Suprapubic skin (tissue), 4 donors: ENCODE results near the gene RNF19B. TPM values are rescaled to one million over a fixed set of nuclear protein-coding genes. Genes with fewer than 3 reads are reported as not detected.

Experiments
- DNase-seq, 2 donors: peaks; one replicate each; pipeline ENCODE4 v3.0.0-alpha.2; 2019; ENCODE audit warnings: low spot score in 2 of 2
- H3K27ac ChIP-seq: fragments of 200-600 bp; sonication (generic); one replicate; pipeline ENCODE4 v1.5.1; 2019
- H3K27me3 ChIP-seq: fragments of 200-600 bp; sonication (generic); one replicate; pipeline ENCODE4 v1.5.1; 2019
- H3K36me3 ChIP-seq: fragments of 200-600 bp; sonication (generic); one replicate; pipeline ENCODE4 v1.5.1; 2019
- H3K4me1 ChIP-seq: fragments of 200-600 bp; sonication (generic); one replicate; pipeline ENCODE4 v1.5.1; 2019
- H3K4me3 ChIP-seq: fragments of 200-600 bp; sonication (generic); one replicate; pipeline ENCODE4 v1.5.1; 2019; ENCODE audit warnings: mild to moderate bottlenecking
- H3K9me3 ChIP-seq: fragments of 200-600 bp; sonication (generic); one replicate; pipeline ENCODE4 v1.5.1; 2019
- EP300 ChIP-seq: sonication (generic); formaldehyde crosslinking; IDR thresholded peaks from one replicate; pipeline ENCODE4 v1.6.1; 2017; ENCODE audit warnings: antibody characterized with exemption
- POLR2A ChIP-seq, 2 donors: fragments of 450-650 bp; IDR thresholded peaks; one replicate each; pipeline ENCODE4 v1.6.1; 2017; ENCODE audit warnings: antibody characterized with exemption in 2 of 2, mild to moderate bottlenecking in 2 of 2, moderate library complexity in 2 of 2
- POLR2AphosphoS5 ChIP-seq, 3 donors: sonication (generic); formaldehyde crosslinking; IDR thresholded peaks; one replicate each; pipeline ENCODE4 v1.6.1; 2017; ENCODE audit warnings: antibody characterized with exemption in 3 of 3
- WGBS: methylation state at CpG from one replicate; pipeline ENCODE4 v1.1.5; 2018; 5-methylcytosine and 5-hydroxymethylcytosine counted together
- total RNA-seq, 4 donors: library from RNA; depleted of rRNA; stranded (reverse); fragments of >200 nt; gene quantifications; one replicate each; pipeline ENCODE4 v1.1.0, GENCODE V29; 2016
- TF ChIP-seq, protein P1 (sequence below), 2 donors: fragments of 200-600 bp in 1 of 2; fragments of 450-650 bp in 1 of 2; sonication (generic) in 1 of 2; IDR thresholded peaks; one replicate each; pipeline ENCODE4 v1.5.1; 2016 to 2019; ENCODE audit warnings: antibody characterized with exemption in 2 of 2, mild to moderate bottlenecking in 1 of 2, moderate library complexity in 1 of 2

Gene RNF19B
- total RNA-seq, 4 donors from 2014 or later = 33.1 to 55.5 (median 43.0) TPM

DNA sequence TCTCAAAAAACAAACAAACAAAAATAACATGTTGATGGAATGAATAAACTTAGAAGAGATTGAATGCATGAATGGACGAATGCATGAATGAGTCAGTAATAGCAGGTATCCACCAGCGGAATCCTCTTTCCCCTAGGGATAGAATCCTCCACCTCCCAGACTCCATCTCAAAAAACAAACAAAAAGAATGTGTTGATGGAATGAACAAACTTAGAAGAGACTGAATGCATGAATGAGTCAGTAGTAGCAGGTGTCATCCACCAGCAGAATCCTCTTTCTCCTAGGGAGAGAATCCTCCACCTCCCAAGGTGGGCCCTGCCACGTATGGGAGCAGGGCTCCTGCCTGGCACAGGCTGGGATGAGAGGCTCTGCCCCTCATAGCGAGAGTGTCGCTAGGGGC lies 26.8 kb upstream of the RNF19B start:
- Histone ChIP-seq H3K9me3 (no peaks in the 10 kb centered on the region), H3K4me1 (peaks cover 52% of the 10 kb centered on the region), H3K36me3 (no peaks in the 10 kb centered on the region), H3K4me3 (no peak overlapping the region), H3K27ac (peak overlapping the region; percentile 81), H3K27me3 (no peaks in the 10 kb centered on the region)
- 68% methylated on average over 5 of the region's 5 CpGs for WGBS
- no peak for TF ChIP-seq POLR2AphosphoS5 (IDR thresholded peaks at IDR 0.05)
- TF ChIP-seq EP300 = no peak
- TF ChIP-seq POLR2A (IDR thresholded peaks at IDR 0.05) = no peak
- TF ChIP-seq, protein P1, sequence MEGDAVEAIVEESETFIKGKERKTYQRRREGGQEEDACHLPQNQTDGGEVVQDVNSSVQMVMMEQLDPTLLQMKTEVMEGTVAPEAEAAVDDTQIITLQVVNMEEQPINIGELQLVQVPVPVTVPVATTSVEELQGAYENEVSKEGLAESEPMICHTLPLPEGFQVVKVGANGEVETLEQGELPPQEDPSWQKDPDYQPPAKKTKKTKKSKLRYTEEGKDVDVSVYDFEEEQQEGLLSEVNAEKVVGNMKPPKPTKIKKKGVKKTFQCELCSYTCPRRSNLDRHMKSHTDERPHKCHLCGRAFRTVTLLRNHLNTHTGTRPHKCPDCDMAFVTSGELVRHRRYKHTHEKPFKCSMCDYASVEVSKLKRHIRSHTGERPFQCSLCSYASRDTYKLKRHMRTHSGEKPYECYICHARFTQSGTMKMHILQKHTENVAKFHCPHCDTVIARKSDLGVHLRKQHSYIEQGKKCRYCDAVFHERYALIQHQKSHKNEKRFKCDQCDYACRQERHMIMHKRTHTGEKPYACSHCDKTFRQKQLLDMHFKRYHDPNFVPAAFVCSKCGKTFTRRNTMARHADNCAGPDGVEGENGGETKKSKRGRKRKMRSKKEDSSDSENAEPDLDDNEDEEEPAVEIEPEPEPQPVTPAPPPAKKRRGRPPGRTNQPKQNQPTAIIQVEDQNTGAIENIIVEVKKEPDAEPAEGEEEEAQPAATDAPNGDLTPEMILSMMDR (IDR thresholded peaks at IDR 0.05) = no peak
- no peak for DNase-seq

GRCh38 chr1:32990887-32991286 lies 26.3 kb upstream of the RNF19B start:
- Histone ChIP-seq H3K27ac (no peak overlapping the region), H3K4me1 (peaks cover 52% of the 10 kb centered on the region)
- 80% methylated on average over 5 of the region's 5 CpGs for WGBS

DNA sequence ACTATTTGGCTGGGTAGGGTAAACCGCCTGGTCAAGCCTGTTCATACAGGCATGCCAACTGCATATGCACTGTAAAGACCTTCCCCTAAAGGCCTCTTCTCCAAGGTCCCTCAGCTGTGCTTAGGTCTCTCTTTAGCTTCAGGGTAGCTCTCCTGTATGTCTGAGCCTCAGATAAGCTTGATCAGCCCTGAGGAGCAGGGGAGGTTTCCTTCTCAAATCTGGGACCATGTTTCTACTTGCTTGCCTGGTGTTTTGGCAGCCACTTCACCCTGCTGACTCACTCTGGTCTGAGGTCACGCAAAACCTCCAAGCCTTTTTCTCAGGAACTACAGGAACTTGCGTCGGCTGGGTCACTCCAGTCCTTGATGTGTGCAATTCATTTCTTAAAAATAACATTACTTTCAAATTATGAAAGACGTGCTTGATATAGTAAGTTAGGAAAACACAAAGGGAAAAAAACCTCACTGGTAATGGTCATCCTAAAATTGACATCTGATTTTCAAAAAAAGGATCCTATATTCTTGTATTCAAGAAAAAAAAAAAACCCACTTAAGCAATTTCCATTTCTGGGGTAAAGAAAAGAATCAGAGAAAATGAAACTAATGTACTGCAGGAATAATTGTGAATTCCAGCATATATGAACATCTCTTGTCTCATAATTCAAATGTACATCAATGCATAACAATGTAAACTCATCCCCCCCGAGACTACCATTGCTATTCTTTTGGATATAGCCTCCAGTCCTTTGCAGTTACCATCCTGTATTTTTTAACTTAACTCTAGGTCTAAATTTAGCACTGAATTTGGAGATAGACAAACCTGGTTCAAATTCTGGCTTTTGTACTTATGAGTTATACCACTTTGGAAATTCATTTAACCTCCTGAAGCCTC lies 24.8 kb upstream of the RNF19B start:
- TF ChIP-seq POLR2AphosphoS5 (IDR thresholded peaks at IDR 0.05) (peak in 1 of 3 donors; percentile 31), EP300 (no peak)
- Histone ChIP-seq H3K36me3 (no peaks in the 10 kb centered on the region), H3K4me3 (no peak overlapping the region), H3K4me1 (peaks cover 52% of the 10 kb centered on the region), H3K27me3 (no peaks in the 10 kb centered on the region), H3K9me3 (no peaks in the 10 kb centered on the region), H3K27ac (peak overlapping the region; percentile 46)
- DNase-seq = peak; percentile 84 to 90
- WGBS = 19% methylated on average over 6 of the region's 6 CpGs

More at GRCh38 chr1:32990887-32991286, 26.3 kb upstream of the RNF19B start:
- DNase-seq = no peak
- Histone ChIP-seq H3K36me3 (no peaks in the 10 kb centered on the region), H3K9me3 (no peaks in the 10 kb centered on the region), H3K4me3 (no peak overlapping the region), H3K27me3 (no peaks in the 10 kb centered on the region)
- no peak for TF ChIP-seq POLR2AphosphoS5 (IDR thresholded peaks at IDR 0.05)
- TF ChIP-seq, protein P1 (IDR thresholded peaks at IDR 0.05) = no peak
- TF ChIP-seq EP300 = no peak
- TF ChIP-seq POLR2A (IDR thresholded peaks at IDR 0.05) = no peak

GRCh38 chr1:32988665-32989064 lies 24.1 kb upstream of the RNF19B start:
- Histone ChIP-seq H3K27ac (peak overlapping the region; percentile 46), H3K36me3 (no peaks in the 10 kb centered on the region), H3K4me3 (no peak overlapping the region), H3K9me3 (no peaks in the 10 kb centered on the region), H3K27me3 (no peaks in the 10 kb centered on the region), H3K4me1 (peaks cover 55% of the 10 kb centered on the region)
- no peak for DNase-seq
- TF ChIP-seq EP300 = no peak
- TF ChIP-seq POLR2A (IDR thresholded peaks at IDR 0.05) = no peak
- TF ChIP-seq, protein P1 (IDR thresholded peaks at IDR 0.05) = no peak
- no peak for TF ChIP-seq POLR2AphosphoS5 (IDR thresholded peaks at IDR 0.05)

DNA sequence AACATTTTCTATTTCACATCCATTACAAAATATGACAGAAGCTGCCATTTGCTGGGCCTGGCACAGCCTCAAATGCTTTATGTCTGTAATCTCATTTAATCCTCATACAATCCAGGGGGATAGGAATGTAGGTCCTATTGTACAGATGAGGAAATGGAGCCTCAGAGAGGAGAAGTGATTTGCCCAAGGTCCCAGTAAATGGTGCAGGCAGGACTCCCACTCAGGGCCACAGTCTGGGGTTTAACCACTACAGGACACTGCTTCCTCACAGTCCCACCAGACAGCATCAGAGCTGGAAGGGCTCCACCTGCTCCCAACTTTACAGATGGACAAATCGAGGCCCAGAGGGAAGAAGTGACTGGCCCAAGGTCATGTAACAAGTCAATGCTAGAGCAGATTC lies 20.6 kb upstream of the RNF19B start:
- Histone ChIP-seq H3K4me1 (peaks cover 41% of the 10 kb centered on the region), H3K27ac (no peak overlapping the region), H3K27me3 (no peaks in the 10 kb centered on the region), H3K36me3 (no peaks in the 10 kb centered on the region), H3K4me3 (no peak overlapping the region), H3K9me3 (no peaks in the 10 kb centered on the region)
- no peak for DNase-seq
- 91% methylated on average over 1 of the region's 1 CpG for WGBS
- TF ChIP-seq EP300 (no peak), POLR2AphosphoS5 (IDR thresholded peaks at IDR 0.05) (no peak), POLR2A (IDR thresholded peaks at IDR 0.05) (no peak)
- TF ChIP-seq, protein P1 (IDR thresholded peaks at IDR 0.05) = no peak
